Mammary epithelial cell (primary cell): ENCODE measurements around the gene PRR3.

ENCODE experiments used
- EZH2 ChIP-seq: IDR thresholded peaks from 2 replicates; pipeline ENCODE4 v1.6.1; 2012; ENCODE audit warnings: low read length, inconsistent platforms, borderline replicate concordance
- TF ChIP-seq, protein P1 (sequence below), 2 donors: IDR thresholded peaks in 1 of 2; conservative IDR thresholded peaks in 1 of 2; 2 replicates each; pipeline ENCODE4 v1.5.1; 2011 to 2012; ENCODE audit warnings: inconsistent platforms in 2 of 2, low read length in 2 of 2, mild to moderate bottlenecking in 2 of 2, control low read depth in 1 of 2, low read depth in 1 of 2; ENCODE audit not compliant: insufficient read depth in 1 of 2; ENCODE audit errors: extremely low read depth in 1 of 2

DNA sequence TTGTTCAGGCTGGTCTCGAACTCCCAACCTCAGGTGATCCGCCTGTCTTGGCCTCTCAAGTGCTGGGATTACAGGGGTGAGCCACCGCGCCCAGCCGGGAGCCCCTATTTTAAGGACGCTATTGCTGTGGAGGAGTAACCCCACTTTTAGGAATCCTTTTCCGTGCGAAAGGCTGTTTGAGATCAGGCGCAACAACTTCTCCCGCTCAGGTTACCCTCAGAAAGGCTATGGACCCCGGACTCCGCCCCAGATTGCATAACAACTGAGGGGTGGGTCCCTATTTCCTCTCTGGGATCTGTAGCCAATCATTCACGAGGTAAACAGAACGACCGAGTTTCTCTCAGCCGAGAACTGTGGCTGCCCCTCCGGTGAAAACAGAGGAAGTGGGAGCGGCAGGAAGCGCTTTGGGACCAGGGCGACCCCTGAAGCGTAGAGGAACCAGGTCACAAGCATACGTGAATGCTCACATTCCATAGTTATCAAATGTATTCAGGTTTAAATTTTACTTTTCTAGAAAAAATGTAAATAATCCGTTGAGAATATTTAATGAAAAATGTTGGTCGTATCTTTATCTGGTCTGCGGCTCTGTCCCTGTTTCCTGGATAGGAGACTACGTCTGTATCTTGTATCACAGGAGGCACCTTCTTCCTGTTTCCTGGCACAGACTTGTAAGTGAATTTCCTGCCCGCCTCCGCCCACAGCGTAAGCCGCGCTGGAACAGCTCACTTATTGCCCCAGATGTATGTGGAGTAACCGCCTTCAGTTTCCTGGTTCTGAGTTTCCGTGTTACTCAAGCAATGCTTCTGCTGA lies 40.9 kb upstream of the PRR3 start:
- TF ChIP-seq, protein P1, sequence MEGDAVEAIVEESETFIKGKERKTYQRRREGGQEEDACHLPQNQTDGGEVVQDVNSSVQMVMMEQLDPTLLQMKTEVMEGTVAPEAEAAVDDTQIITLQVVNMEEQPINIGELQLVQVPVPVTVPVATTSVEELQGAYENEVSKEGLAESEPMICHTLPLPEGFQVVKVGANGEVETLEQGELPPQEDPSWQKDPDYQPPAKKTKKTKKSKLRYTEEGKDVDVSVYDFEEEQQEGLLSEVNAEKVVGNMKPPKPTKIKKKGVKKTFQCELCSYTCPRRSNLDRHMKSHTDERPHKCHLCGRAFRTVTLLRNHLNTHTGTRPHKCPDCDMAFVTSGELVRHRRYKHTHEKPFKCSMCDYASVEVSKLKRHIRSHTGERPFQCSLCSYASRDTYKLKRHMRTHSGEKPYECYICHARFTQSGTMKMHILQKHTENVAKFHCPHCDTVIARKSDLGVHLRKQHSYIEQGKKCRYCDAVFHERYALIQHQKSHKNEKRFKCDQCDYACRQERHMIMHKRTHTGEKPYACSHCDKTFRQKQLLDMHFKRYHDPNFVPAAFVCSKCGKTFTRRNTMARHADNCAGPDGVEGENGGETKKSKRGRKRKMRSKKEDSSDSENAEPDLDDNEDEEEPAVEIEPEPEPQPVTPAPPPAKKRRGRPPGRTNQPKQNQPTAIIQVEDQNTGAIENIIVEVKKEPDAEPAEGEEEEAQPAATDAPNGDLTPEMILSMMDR (conservative IDR thresholded peaks at IDR 0.05 in 1 of 2, IDR thresholded peaks at IDR 0.05 in 1 of 2; ENCODE audit: extremely low read depth in 1 of 2, insufficient read depth in 1 of 2, low read depth in 1 of 2, low read length in 2 of 2) = no peak
- TF ChIP-seq EZH2 = no peak
